Measurements from ENCODE around the gene JPT1.

Gene JPT1

GRCh38 chr17:75102385-75102821 lies 51.9 kb downstream of the JPT1 start:
- DNase-seq, result no peak

GRCh38 chr17:75099881-75100595 lies 54.3 kb downstream of the JPT1 start:
- DNase-seq, result no peak

- DNase-seq, result no peak
Observed at GRCh38 chr17:75098861-75099260, 55.5 kb downstream of the JPT1 start.

GRCh38 chr17:75097865-75098264 lies 56.4 kb downstream of the JPT1 start:
- no peak for DNase-seq

- DNase-seq, result no peak
Observed at GRCh38 chr17:75096082-75096625, 58.2 kb downstream of the JPT1 start.

- DNase-seq, result no peak
Observed at GRCh38 chr17:75094871-75095399, 59.4 kb downstream of the JPT1 start.

GRCh38 chr17:75093548-75094158 lies 60.7 kb downstream of the JPT1 start:
- no peak for DNase-seq

- no peak for DNase-seq
Observed at GRCh38 chr17:75091855-75092327, 62.4 kb downstream of the JPT1 start.

GRCh38 chr17:75090871-75091854 lies 63.1 kb downstream of the JPT1 start:
- DNase-seq, result no peak

GRCh38 chr17:75088465-75089417 lies 65.6 kb downstream of the JPT1 start:
- DNase-seq, result no peak

GRCh38 chr17:75087558-75088453 lies 66.5 kb downstream of the JPT1 start, which contains the start of gene SLC16A5:
SLC16A5 (plus strand) TSS chr17:75087954; CDS start chr17:75093637, 5,683 bp downstream.
- DNase-seq, result no peak

- DNase-seq, result no peak
Observed at GRCh38 chr17:75087182-75087557, 67.1 kb downstream of the JPT1 start.

- DNase-seq, result no peak
Observed at GRCh38 chr17:75086496-75087181, 67.7 kb downstream of the JPT1 start.

Measured in GOT3 (cell line).